NK-92 treated with Interleukin-12 subunit alpha and Interleukin-12 subunit beta, amount 100 ng/mL, for 24 hours (cell line): Measurements from ENCODE around the gene FRMD4B.

Experiments
- DNase-seq: peaks from one replicate; lab custom pipeline; 2025; lab: John Stamatoyannopoulos, UW

FRMD4B gene

GRCh38 chr3:69385723-69386555, at the start of gene FRMD4B:
Gene FRMD4B, minus strand, starts transcription at chr3:69386088. Its CDS starts 99 bp downstream, at chr3:69385989.
- no peak for DNase-seq

DNA sequence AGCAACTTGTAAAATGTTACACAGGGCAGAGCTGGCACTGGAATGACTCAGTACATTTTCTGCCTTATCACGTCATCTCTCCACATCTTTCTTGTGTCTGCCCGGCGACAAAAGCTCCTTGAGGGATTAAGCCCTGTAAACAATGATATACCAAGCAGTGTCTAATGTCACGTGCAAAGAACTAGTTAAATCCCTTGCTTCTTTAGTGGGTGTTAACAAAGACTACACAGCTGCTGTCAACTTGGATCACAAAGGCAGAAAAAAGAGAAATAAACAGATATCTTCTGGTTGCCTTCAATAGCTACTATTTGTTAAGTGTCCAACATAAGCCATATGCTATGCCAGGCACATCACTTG, 48.1 kb upstream of the FRMD4B start:
- DNase-seq, result no peak

DNA sequence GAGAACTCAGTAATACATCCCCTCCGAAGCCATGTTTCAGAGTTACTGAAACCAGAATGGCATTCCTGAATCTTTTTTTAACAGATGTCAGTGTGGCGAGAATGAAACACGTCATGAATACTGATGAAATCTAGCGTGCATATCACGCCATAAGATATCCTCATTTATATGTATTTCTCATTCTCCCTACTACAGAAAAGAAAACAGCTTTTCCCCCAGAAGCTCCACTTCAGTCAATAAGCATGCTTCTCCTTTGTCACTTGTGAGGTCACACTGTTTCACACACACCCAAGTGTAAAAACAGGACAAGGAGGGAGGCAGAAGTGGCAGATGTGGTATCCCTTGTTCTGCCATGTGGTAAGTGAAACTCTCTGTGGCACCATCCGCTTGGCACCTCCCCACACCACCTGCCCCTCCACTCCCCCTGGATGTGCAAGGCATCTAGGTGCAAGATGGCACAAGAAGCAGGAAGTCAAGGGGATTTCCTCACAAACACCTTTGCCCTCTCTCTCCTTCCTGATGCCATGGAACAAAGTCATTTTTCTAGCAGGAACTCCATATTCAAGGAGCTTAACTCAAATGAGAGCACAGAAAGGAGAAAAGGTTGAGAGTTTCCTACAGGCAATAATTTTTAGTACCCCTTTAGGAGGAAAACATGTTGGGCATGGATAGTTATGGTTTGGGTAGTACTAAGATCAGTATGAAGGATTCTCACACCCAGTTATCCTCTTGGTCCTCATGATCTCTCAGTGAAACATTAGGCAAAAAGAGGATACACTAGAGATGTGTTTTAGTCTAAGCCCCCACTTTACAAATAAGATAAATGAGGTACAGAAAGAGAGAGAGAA, 47.5 kb upstream of the FRMD4B start:
- DNase-seq, result no peak

GRCh38 chr3:69428657-69429255, 42.9 kb upstream of the FRMD4B start:
- no peak for DNase-seq

GRCh38 chr3:69426967-69427304, 41.0 kb upstream of the FRMD4B start:
- DNase-seq, result no peak

- no peak for DNase-seq
These were observed 40.5 kb upstream of the FRMD4B start for GRCh38 chr3:69426291-69426966.

GRCh38 chr3:69425249-69425648, 39.4 kb upstream of the FRMD4B start:
- DNase-seq, result no peak

- no peak for DNase-seq
These were observed 37.7 kb upstream of the FRMD4B start for GRCh38 chr3:69423463-69424155.

DNA sequence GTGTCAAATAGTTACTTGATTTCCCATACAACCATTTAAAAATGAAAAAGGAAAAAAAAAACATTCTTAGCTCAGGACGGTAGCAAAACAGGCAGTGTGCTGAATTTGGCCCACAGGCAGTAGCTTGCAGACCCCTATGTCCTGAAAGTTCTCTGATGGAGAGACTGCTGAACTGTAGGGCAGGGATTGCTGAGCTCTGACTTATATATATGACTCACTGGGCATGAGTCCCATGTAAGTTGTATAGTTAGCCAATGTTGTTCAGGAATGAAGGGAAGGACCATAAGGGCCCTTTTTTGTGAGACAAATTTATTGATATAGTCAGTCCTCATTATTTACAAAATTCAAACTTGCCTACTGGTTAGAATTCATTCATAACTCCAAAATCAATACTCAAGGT, 36.9 kb upstream of the FRMD4B start:
- DNase-seq, result no peak

GRCh38 chr3:69420781-69421520, 35.1 kb upstream of the FRMD4B start:
- no peak for DNase-seq

DNA sequence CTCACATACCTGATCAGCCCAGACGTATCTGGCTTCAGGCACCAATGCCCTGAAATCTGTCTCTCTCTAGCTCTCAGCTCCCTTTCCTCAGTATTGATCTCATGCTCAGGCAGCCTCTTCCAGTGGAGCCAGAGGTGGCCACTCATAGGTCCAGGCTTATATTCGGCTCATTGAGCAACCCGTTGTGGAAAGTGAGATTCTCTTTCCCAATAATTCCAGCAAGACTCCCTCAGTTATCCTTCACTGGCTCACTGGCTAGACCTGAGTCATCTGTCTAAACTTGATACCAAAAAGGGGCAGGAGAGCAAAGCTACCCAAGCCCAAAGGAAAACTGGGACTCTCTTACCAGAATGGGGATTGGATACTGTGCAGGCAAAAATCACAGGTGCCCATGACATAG, 33.4 kb upstream of the FRMD4B start:
- DNase-seq, result no peak

GRCh38 chr3:69417541-69418078, 31.7 kb upstream of the FRMD4B start:
- no peak for DNase-seq

GRCh38 chr3:69413551-69414207, 27.8 kb upstream of the FRMD4B start:
- DNase-seq, result no peak

DNA sequence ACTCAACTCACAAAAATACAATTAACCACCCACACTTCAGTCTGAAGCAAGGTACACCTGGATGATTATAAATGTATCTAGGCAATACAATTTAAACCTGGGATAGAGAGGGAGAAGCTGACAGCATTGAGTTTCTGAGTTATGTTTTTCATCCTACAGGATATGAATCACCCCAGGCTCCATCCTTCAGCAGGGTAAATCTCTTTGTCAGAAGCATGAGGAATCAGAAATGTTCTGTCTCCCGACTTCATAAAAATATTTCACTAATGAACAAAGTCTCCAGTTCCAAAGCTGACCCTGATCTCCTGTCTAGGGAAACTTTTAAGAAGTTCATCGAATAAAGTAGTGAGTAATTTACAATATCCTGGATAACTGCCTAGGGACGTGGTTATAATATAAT, 25.5 kb upstream of the FRMD4B start:
- DNase-seq, result no peak

DNA sequence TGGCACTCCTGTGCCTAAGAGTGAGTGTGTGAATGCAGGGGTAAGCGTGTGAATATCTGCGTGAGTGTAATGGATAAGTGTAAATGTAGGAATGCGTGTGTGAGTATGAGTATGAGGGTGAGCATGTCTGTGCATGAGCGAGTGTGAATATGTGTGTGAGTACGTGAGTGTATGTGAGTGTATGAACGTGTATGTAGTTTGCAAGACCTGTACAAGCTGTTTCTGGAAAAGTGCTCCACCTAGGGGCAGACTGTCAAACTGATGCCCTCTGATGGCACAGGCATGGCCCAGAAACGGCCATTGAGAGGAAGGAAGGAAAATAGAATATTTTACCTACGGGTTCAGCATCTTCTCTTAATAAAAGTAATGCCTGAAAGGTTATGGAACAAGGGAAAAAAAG, 24.4 kb upstream of the FRMD4B start:
- peak; percentile 22 for DNase-seq

DNA sequence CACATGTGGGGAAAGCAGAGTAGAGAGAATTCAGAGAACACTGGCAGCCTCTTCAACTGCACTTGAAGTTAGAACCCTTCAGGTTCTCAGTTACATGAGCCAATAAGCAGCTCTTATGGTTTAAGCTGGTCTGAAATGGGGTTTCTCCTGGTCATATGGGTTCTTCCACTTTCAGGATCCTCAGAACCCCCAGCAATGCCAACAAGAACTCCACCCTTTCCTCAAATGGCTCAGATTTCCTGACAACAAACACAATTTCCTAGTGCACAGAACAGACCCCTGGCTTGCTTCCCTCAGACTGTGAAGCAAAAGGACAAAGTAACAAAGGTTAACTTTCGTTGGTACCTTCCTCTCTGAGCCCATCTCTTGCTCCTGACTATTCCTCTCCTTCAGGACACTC, 23.9 kb upstream of the FRMD4B start:
- no peak for DNase-seq

DNA sequence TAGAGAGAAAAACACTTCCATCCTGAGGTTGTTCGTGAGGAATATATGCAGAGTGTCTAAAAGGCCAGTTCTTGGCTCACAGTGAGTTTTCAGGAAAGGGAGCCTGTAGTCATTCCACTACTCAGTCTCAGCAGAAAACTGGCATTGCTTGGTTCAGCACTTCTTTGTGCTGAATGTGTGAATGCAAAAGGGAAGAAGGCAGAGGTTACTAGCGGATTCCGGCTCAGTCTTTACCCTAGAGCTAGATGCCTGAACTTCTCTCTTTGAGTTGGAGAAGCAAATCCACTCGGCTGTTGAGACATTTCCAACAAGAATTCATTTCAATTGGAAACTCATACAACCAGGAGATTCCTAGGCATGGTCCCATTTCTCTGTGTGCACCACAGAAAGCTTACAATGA, 23.1 kb upstream of the FRMD4B start:
- DNase-seq, result no peak

- no peak for DNase-seq
These were observed 22.7 kb upstream of the FRMD4B start for GRCh38 chr3:69408542-69408941.

- DNase-seq, result no peak
These were observed 22.0 kb upstream of the FRMD4B start for GRCh38 chr3:69407908-69408307.

DNA sequence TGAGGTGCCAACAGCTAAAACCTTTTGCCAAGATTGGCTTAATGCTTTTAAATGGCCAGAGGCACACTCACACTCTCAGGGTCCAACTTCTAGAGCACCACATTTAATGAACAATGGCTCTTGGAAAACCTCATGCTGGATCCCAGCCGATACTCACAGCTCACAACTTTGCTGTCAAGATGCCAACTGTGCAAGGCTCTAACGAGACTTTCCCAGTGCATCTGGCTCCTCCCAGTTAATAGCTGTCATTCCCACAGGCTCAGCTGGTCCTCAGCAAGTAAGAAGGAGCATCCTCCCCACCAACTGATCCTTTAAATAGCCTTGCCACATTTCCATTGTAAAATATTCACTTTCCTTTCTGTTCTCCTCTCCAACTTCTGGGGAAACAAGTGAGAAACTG, 20.3 kb upstream of the FRMD4B start:
- no peak for DNase-seq
